Epithelial cell of proximal tubule (primary cell): ENCODE results near the gene CXCL12. TPM values are rescaled to one million over a fixed set of nuclear protein-coding genes. Genes with fewer than 3 reads are reported as not detected.

ENCODE experiments used
- DNase-seq: peaks from one replicate; pipeline ENCODE4 v3.0.0-alpha.2; 2011; ENCODE audit warnings: low read depth
- H3K4me3 ChIP-seq: 2 replicates; pipeline ENCODE4 v1.5.1; 2011; ENCODE audit warnings: low read depth, mild to moderate bottlenecking, low read length
- total RNA-seq: library from RNA; depleted of rRNA; stranded (reverse); fragments of >200 nt; gene quantifications from 2 replicates; pipeline ENCODE4 v1.2.3, GENCODE V29; 2015
- TF ChIP-seq, protein P1 (sequence below): conservative IDR thresholded peaks from 2 replicates; pipeline ENCODE4 v1.5.1; 2012; ENCODE audit warnings: low read depth, mild to moderate bottlenecking, low read length

CXCL12 gene
- total RNA-seq, 1 donor from 2014 or later, result 0.46 TPM

DNA sequence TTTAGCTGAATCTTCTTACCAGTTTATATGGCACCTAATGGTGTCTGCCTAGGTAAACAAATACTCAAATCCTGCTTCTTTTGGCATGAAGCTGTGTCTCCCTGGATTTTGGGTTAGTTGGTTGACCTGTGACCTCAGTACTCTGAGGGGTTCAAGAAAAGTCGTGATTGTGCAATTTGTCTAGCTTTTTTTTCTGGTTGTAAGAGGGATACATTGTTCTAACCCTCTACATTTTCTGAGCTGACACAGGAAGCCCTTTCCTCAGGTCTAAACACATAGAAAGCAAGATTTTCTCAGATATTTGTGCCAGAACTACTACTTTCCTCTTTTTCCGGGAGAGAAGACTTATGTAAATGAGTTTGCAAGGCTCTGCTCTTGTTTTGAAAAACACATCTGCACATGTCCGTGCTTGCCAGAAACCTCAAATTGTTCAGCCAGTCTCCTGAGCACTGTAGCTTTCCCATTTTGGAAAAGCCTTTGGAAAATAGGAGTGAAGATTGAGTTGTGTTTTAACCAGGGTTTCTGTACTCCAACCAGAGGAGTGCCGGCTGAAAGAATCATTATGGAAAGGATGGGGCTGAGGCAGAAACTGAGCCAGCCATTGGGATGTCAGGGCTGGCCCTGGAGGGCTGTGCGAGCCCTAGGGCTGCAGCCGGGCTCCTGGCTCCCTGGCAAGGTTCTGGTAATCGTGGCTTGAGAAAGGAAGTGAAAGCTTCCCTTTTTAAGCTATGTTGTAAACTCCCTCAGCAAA lies 31.3 kb upstream of the CXCL12 start:
- DNase-seq, result no peak
- TF ChIP-seq, protein P1, sequence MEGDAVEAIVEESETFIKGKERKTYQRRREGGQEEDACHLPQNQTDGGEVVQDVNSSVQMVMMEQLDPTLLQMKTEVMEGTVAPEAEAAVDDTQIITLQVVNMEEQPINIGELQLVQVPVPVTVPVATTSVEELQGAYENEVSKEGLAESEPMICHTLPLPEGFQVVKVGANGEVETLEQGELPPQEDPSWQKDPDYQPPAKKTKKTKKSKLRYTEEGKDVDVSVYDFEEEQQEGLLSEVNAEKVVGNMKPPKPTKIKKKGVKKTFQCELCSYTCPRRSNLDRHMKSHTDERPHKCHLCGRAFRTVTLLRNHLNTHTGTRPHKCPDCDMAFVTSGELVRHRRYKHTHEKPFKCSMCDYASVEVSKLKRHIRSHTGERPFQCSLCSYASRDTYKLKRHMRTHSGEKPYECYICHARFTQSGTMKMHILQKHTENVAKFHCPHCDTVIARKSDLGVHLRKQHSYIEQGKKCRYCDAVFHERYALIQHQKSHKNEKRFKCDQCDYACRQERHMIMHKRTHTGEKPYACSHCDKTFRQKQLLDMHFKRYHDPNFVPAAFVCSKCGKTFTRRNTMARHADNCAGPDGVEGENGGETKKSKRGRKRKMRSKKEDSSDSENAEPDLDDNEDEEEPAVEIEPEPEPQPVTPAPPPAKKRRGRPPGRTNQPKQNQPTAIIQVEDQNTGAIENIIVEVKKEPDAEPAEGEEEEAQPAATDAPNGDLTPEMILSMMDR, result no peak
- H3K4me3 ChIP-seq, result no peak overlapping the region

DNA sequence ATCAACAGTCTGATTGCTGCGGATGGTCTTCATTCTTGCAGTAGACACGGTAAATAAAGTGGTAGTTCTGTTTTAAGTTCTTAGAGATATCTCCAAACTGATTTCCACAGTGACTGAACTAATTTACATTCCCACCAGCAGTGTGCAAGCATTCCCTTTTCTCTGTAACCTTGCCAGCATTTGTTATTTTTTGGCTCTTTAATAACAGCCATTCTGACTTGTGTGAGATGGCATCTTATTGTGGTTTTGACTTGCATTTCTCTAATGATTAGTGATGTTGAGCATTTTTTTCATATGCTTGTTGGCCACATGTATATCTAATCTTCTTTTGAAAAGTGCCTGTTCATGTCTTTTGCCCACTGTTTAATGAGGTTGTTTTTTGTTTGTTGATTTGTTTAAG lies 30.2 kb upstream of the CXCL12 start:
- H3K4me3 ChIP-seq, result no peak overlapping the region
- TF ChIP-seq, protein P1, result no peak
- no peak for DNase-seq

DNA sequence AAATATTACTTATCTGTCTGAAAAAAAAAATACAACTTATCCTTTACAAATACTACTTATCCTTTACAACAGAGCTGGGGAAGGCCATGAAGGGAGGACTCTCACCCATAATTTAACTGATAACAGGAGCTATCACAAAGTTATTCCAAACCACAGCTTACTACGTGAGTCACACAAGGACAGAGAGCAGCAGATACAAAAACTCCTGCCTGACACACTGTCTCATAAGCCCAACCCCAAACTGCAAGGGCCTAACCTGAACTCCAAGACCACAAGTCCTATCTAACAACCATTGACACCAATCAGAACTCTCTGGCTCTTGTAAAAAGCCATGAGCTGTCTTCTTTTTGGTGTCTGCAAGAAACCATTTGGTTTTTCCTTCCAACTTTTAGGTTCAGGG lies 28.5 kb upstream of the CXCL12 start:
- DNase-seq, result no peak
- H3K4me3 ChIP-seq, result no peak overlapping the region
- TF ChIP-seq, protein P1, result no peak

DNA sequence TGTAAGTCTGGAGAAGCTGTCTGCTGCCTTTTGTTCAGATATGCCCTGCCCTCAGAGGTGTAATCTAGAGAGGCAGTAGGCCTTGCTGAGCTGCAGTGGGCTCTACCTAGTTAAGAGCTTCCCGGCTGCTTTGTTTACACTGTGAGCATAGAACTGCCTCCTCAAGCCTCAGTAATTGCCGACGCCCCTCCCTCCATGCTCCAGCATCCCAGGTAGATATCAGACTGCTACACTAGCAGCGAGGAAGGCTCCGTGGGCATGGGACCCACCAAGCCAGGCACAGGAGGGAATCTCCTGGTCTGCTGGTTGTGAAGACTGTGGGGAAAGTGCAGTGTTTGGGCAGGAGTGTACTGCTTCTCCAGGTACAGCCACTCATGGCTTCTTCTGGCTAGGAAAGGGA lies 26.4 kb upstream of the CXCL12 start:
- no peak for DNase-seq
- TF ChIP-seq, protein P1, result no peak
- no peak overlapping the region for H3K4me3 ChIP-seq

DNA sequence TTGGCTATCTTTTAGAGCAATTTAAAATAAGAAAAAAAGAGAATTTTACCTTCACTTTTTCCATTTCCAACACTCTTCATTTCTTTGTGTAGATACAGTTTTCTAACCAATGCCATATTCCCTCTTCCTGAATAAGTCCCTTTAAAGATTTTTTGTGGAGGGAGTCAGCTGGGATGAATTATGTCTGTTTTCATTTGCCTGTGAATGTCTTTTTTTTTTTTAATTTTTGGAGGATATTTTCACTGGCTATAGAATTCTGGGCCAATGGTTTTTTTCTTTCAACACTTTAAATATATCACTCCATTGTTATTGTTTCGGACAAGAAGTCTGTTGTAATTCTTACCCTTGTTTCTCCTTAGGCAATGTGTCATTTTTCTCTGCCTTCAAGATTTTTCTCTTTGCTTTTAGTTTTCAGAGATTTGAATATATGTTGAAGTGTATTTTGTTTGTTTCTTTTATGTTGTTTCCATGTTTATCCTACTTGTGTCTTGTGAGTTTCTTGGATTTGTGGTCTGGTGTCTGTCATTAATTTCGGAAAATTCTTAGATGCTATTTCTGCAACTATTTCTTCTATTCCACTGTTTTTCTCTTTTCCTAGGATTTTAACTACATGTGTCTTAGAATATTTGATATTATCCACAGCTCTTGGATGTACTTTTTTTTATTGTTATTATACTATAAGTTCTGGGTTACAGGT lies 20.0 kb upstream of the CXCL12 start:
- no peak overlapping the region for H3K4me3 ChIP-seq
- TF ChIP-seq, protein P1, result no peak
- DNase-seq, result no peak

DNA sequence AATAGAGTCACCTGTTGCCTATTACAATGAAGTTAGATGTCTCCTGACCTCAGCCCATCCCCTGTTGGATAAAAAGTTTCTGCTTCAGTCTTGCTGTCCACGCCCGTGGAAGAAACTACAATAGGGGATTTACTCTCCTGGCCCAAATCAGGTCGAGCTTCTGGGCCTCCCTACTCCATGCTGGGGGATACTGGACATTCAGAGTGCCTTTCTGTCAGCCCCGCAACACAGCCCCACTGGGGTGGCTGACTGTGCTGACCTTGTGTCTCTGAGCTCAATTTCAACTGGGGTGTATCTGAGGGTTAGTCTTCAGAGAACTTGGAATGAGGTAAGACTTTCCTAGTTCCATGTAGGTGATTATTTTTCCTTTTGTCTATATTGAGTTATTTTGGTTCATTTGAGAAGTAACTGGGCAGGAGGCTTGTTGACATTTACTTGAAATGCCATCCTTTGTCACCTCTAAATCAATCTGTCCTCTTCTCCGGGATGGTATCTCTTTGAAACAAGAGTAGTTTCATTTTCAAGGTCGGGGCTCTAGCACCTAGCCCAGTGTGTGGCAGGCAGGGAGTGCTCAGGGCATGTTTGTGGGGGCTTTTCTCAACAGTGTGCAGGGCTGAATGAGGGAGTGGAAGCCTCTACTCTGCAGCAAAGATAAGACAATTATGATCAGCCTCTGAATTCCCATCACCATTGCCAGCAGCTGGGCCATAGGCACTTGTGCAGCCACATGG lies 17.7 kb upstream of the CXCL12 start:
- TF ChIP-seq, protein P1, result no peak
- DNase-seq, result no peak
- H3K4me3 ChIP-seq, result no peak overlapping the region
